HCT116 (cell line): ENCODE data around the gene TAF8.

Experiments used
- FOSL1 ChIP-seq: IDR thresholded peaks from 2 replicates; pipeline ENCODE4 v1.6.1; 2012; ENCODE audit warnings: low read depth
- JUND ChIP-seq: IDR thresholded peaks from 2 replicates; pipeline ENCODE4 v1.6.1; 2012
- POLR2A ChIP-seq: IDR thresholded peaks from 2 replicates; pipeline ENCODE4 v1.7.0; 2011; ENCODE audit warnings: borderline replicate concordance; ENCODE audit not compliant: insufficient read depth, insufficient read length; ENCODE audit errors: extremely low read depth
- TCF7L2 ChIP-seq: IDR thresholded peaks from 2 replicates; pipeline ENCODE4 v1.7.0; 2011; ENCODE audit warnings: borderline replicate concordance, inconsistent platforms; ENCODE audit not compliant: insufficient read depth, insufficient read length; ENCODE audit errors: extremely low read depth
- ZNF274 ChIP-seq: fragments of 200-500 bp; sonication (Bioruptor generic); IDR thresholded peaks from 2 replicates; pipeline ENCODE4 v1.6.1; 2014; ENCODE audit warnings: mild to moderate bottlenecking, low read depth, low read length, inconsistent platforms
- TF ChIP-seq, protein P1 (sequence below), 3 experiments: fragments of 200-600 bp in 1 of 3; sonication (generic) in 1 of 3; IDR thresholded peaks in 2 of 3; conservative IDR thresholded peaks in 1 of 3; 2 replicates each; pipeline ENCODE4 v1.5.1; 2012 to 2017; ENCODE audit warnings: low read depth in 2 of 3, low read length in 2 of 3, antibody characterized with exemption in 1 of 3, borderline replicate concordance in 1 of 3, control low read depth in 1 of 3, mild to moderate bottlenecking in 1 of 3, mixed read lengths in 1 of 3, mixed run types in 1 of 3, moderate library complexity in 1 of 3; ENCODE audit not compliant: insufficient read depth in 1 of 3
- TF ChIP-seq, protein P2 (sequence below): IDR thresholded peaks from 2 replicates; pipeline ENCODE4 v1.6.1; 2011; ENCODE audit warnings: mild to moderate bottlenecking, low read length, moderate library complexity; ENCODE audit not compliant: insufficient replicate concordance; ENCODE audit errors: extremely low read depth

DNA sequence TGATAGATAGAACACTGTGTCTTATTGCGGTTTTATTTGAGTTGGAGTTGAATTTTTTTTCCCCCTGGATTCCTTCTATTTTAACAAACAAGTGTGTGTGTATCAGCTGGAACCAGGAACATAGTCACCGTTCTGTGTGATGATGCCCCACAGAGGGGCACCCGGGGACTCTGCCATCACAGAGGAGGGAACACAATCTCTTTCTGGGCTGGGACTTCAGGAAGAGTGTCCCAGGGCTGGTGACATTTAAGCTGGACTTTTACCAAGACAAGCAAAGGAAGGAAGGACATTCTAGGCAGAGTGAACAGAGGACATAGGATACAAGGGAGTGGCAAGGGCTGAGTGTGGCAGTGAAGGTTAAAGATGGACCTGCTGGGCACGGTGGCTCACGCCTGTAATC lies 33.2 kb downstream of the TAF8 start:
- TF ChIP-seq FOSL1: no peak
- no peak for TF ChIP-seq JUND
- no peak for TF ChIP-seq ZNF274
- TF ChIP-seq TCF7L2: no peak
- TF ChIP-seq, protein P1, sequence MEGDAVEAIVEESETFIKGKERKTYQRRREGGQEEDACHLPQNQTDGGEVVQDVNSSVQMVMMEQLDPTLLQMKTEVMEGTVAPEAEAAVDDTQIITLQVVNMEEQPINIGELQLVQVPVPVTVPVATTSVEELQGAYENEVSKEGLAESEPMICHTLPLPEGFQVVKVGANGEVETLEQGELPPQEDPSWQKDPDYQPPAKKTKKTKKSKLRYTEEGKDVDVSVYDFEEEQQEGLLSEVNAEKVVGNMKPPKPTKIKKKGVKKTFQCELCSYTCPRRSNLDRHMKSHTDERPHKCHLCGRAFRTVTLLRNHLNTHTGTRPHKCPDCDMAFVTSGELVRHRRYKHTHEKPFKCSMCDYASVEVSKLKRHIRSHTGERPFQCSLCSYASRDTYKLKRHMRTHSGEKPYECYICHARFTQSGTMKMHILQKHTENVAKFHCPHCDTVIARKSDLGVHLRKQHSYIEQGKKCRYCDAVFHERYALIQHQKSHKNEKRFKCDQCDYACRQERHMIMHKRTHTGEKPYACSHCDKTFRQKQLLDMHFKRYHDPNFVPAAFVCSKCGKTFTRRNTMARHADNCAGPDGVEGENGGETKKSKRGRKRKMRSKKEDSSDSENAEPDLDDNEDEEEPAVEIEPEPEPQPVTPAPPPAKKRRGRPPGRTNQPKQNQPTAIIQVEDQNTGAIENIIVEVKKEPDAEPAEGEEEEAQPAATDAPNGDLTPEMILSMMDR (IDR thresholded peaks at IDR 0.05 in 2 of 3, conservative IDR thresholded peaks at IDR 0.05 in 1 of 3; ENCODE audit: borderline replicate concordance in 1 of 3, insufficient read depth in 1 of 3, low read depth in 2 of 3, low read length in 2 of 3): no peak
- TF ChIP-seq, protein P2, sequence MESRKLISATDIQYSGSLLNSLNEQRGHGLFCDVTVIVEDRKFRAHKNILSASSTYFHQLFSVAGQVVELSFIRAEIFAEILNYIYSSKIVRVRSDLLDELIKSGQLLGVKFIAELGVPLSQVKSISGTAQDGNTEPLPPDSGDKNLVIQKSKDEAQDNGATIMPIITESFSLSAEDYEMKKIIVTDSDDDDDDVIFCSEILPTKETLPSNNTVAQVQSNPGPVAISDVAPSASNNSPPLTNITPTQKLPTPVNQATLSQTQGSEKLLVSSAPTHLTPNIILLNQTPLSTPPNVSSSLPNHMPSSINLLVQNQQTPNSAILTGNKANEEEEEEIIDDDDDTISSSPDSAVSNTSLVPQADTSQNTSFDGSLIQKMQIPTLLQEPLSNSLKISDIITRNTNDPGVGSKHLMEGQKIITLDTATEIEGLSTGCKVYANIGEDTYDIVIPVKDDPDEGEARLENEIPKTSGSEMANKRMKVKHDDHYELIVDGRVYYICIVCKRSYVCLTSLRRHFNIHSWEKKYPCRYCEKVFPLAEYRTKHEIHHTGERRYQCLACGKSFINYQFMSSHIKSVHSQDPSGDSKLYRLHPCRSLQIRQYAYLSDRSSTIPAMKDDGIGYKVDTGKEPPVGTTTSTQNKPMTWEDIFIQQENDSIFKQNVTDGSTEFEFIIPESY: no peak
- TF ChIP-seq POLR2A: no peak
